ENCODE data around the gene ELSPBP1.
A peak's percentile ranks its signal among the peaks of the same experiment; 100 is the strongest.

The ELSPBP1 gene

GRCh38 chr19:48010932-48011758, 16.7 kb downstream of the ELSPBP1 start:
- Histone ChIP-seq H3K9me3 (ENCODE audit: severe bottlenecking) (peaks cover 14% of the 10 kb centered on the region), H3K36me3 (no peaks in the 10 kb centered on the region), H3K27me3 (ENCODE audit: insufficient read depth, low read depth, severe bottlenecking) (no peaks in the 10 kb centered on the region), H3K27ac (peak overlapping the region; percentile 24; the same call in 1 of the 2 replicates), H3K4me3 (ENCODE audit: low read depth, low read length) (no peak overlapping the region)
- TF ChIP-seq CTCF (IDR thresholded peaks at IDR 0.05; ENCODE audit: low read depth, low read length) = no peak
- DNase-seq = no peak

DNA sequence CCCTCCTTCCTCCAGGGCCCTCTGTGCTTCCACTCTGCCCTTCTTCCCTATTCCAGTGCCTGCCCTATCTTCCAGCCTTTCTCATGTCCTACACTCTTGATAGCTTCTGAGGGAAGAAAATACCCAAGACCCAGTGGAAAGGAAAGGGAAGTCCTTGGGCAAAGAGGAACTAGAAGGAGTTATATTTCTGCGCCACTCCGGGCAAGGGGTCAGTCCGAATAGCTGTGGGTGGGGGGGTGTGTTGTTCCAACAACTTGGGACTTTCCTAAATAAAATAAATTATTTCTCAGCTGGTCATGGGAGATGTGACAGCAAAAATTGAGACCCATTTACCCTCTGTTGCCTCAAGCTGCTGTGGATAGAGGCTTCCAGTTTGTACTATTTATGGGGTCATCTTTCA, 26.3 kb downstream of the ELSPBP1 start:
- H3K27ac ChIP-seq = no peak overlapping the region
- H3K9me3 ChIP-seq (ENCODE audit: severe bottlenecking) = peaks cover 4% of the 10 kb centered on the region
- no peaks in the 10 kb centered on the region for H3K36me3 ChIP-seq
- TF ChIP-seq CTCF (IDR thresholded peaks at IDR 0.05; ENCODE audit: low read depth, low read length) = no peak
- DNase-seq = no peak
- H3K27me3 ChIP-seq (ENCODE audit: insufficient read depth, low read depth, severe bottlenecking) = no peaks in the 10 kb centered on the region
- no peak overlapping the region for H3K4me3 ChIP-seq (ENCODE audit: low read depth, low read length)

GRCh38 chr19:48023011-48023410, 28.6 kb downstream of the ELSPBP1 start:
- Histone ChIP-seq H3K4me3 (ENCODE audit: low read depth, low read length) (no peak overlapping the region), H3K9me3 (ENCODE audit: severe bottlenecking) (no peaks in the 10 kb centered on the region), H3K27ac (no peak overlapping the region), H3K27me3 (ENCODE audit: insufficient read depth, low read depth, severe bottlenecking) (no peaks in the 10 kb centered on the region), H3K36me3 (no peaks in the 10 kb centered on the region)
- DNase-seq = no peak
- no peak for TF ChIP-seq CTCF (IDR thresholded peaks at IDR 0.05; ENCODE audit: low read depth, low read length)

GRCh38 chr19:48023518-48023917, 29.1 kb downstream of the ELSPBP1 start:
- H3K27ac ChIP-seq = no peak overlapping the region
- H3K9me3 ChIP-seq (ENCODE audit: severe bottlenecking) = no peaks in the 10 kb centered on the region
- DNase-seq = no peak
- H3K36me3 ChIP-seq = no peaks in the 10 kb centered on the region
- no peak for TF ChIP-seq CTCF (IDR thresholded peaks at IDR 0.05; ENCODE audit: low read depth, low read length)
- no peak overlapping the region for H3K4me3 ChIP-seq (ENCODE audit: low read depth, low read length)
- no peaks in the 10 kb centered on the region for H3K27me3 ChIP-seq (ENCODE audit: insufficient read depth, low read depth, severe bottlenecking)

- no peak overlapping the region for H3K27ac ChIP-seq
- H3K4me3 ChIP-seq (ENCODE audit: low read depth, low read length) = no peak overlapping the region
- no peaks in the 10 kb centered on the region for H3K27me3 ChIP-seq (ENCODE audit: insufficient read depth, low read depth, severe bottlenecking)
- no peak for TF ChIP-seq CTCF (IDR thresholded peaks at IDR 0.05; ENCODE audit: low read depth, low read length)
- no peaks in the 10 kb centered on the region for H3K9me3 ChIP-seq (ENCODE audit: severe bottlenecking)
- H3K36me3 ChIP-seq = no peaks in the 10 kb centered on the region
- DNase-seq = no peak
Observed at GRCh38 chr19:48025480-48025879, 31.0 kb downstream of the ELSPBP1 start.

DNA sequence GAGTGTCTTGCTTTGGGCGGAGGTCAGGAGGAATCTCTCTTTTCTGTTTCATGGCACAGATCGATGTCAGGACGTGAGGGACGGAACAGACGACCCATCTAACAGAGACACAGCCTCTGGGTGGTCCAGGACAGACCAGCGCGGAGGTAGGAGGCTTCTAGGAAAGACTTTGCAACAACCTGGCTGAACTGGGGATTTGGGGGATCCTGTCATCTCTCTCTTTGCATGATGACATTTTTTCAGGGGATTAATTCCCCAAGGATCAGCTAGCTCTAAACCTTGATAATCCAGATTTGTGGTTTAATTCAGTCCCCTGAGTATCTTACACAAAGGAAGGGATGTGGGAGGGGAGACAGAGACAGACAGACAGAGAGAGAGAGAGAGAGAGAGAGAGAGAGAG, 35.0 kb downstream of the ELSPBP1 start:
- Histone ChIP-seq H3K36me3 (peaks cover 4% of the 10 kb centered on the region), H3K4me3 (ENCODE audit: low read depth, low read length) (no peak overlapping the region), H3K9me3 (ENCODE audit: severe bottlenecking) (no peaks in the 10 kb centered on the region), H3K27me3 (ENCODE audit: insufficient read depth, low read depth, severe bottlenecking) (no peaks in the 10 kb centered on the region), H3K27ac (peak overlapping the region; percentile 66)
- peak; percentile 61 for DNase-seq
- TF ChIP-seq CTCF (IDR thresholded peaks at IDR 0.05; ENCODE audit: low read depth, low read length) = no peak

All from WERI-Rb-1 (cell line).